HS-5 (cell line): Measurements from ENCODE around the gene GPR3.
A peak's percentile ranks its signal among the peaks of the same experiment; 100 is the strongest.

Source experiments
- DNase-seq: peaks from one replicate; pipeline ENCODE4 v3.0.0-alpha.2; 2012; ENCODE audit warnings: low read depth

Gene GPR3, protein sequence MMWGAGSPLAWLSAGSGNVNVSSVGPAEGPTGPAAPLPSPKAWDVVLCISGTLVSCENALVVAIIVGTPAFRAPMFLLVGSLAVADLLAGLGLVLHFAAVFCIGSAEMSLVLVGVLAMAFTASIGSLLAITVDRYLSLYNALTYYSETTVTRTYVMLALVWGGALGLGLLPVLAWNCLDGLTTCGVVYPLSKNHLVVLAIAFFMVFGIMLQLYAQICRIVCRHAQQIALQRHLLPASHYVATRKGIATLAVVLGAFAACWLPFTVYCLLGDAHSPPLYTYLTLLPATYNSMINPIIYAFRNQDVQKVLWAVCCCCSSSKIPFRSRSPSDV

DNA sequence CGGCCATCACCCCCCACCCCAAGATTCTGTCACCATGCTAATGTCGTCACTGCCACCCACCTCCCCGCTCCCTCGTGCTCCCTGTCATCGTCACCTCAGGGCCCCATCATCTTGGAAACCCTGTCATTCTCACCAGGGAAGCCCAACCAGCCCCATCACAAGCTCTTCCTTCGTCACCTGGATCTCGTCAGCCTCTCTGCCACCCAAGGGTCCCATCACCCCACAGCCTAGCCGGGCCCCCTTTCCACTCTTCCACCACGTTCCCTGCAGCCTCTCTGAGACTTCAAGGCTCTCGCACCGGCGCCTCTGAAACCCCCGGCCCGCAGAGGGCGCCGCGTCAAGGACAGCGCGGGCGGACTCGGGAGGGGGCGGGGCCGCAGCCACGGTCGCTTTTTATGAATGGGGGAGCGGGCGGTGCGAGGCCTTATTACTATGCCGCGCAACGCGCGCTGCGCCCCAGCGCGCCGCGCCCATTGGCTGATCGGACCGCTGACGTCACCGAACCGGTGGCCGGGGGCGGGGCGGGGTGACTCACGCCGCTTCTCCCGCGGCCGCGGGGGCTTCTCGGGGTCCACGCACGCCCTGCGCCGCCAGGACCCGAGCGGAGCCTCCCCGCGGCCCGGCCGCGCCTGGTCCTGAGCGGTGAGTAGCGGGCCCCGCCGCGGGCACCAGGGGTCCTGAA lies at the start of gene GPR3:
GPR3 (plus strand) TSS at position 527 of the 682 bp plus-strand sequence. CDS start 1,177 bp downstream, outside the sequence.
- DNase-seq, result peak; percentile 66

DNA sequence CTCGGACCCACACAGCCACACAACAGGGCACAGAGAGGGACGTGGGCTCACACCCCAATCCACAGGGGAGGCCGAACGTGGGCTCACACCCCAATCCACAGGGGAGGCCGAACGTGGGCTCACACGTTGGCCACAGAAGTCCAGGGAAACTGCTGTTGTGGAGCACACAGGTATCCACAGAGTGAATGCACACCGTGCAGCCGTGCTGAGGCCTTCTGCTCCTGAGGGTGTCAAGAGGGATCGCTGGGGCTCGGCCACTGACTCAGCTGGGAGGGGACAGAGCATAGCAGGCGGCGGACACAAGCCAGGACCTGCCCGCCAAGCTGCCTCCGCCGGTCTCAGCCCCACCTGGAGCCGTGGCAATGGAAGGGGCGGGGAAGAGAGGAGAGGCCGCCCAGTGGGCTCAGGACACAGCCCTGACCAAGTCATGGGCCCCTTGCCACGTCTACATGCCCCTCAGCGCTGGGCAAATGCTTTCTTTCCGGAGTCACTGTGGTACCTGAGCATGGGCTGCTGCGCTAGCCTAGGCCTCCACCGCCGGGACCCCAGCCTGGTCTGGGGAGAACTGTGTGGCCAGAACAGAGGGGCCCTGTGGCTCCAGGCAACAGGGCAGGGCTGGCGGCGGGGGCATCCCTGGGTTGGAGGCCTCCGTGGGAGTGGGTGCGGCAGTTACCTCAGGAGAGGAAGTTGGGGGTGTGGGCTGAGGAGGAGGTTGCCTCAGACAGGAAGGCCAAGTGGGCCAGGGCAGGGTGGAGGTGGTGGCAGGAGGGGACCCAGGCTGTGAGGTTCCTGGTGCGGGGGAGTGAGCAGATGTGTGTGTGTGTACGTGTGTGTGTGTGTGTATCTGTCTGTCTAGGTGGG lies 49.4 kb upstream of the GPR3 start:
- no peak for DNase-seq

DNA sequence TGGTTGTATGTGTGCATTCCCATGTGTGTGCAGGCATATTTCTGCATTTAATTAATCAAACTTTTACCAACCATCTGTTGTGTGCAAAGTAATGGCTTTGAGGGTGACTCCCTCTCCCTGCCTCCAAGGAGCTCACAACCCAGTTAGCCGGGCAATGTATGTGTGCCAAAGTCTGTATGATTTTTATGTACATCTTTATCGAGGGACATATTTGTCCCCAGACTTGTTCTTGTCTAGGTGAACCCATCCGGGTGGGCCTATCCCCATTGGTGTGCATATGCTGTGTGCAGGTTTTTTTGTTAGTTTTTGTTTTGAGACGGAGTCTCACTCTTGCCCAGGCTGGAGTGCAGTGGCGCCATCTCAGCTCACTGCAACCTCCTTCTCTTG lies 48.8 kb upstream of the GPR3 start:
- DNase-seq, result no peak

DNA sequence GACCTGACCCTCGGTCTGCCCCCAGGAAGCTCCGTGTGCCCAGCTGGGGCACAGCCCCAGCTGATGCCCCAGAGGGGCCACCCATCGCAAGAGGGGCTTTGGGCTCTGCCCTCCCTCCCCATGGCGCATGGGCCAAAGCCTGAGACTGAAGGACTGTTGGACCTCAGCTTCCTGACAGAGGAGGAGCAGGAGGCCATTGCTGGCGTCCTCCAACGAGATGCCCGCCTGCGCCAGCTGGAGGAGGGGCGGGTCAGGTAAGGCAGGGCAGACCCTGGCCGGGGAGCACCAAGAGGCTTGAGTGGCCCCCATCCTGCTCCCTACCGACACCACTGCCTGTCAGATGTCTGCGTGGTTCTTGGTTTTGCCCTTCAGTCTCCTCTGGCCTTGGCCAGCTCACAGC lies 47.1 kb upstream of the GPR3 start:
- DNase-seq, result no peak

DNA sequence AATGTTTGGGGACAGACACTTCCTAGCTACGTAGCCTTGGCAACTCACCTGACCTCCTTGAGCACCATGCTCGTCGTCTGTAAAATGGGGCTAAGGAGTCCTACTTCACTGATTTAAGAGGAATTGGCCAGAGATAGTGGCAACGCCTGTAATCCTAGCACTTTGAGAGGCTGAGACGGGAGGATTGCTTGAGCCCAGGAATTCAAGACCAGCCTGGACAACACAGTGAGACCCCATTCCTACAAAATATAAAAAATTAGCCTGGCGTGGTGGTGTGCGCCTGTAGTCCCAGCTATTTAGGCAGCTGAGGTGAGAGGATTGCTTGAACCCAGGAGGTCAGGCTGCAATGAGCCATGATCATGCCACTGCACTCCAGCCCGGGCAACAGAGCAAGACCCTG lies 46.1 kb upstream of the GPR3 start:
- no peak for DNase-seq

DNA sequence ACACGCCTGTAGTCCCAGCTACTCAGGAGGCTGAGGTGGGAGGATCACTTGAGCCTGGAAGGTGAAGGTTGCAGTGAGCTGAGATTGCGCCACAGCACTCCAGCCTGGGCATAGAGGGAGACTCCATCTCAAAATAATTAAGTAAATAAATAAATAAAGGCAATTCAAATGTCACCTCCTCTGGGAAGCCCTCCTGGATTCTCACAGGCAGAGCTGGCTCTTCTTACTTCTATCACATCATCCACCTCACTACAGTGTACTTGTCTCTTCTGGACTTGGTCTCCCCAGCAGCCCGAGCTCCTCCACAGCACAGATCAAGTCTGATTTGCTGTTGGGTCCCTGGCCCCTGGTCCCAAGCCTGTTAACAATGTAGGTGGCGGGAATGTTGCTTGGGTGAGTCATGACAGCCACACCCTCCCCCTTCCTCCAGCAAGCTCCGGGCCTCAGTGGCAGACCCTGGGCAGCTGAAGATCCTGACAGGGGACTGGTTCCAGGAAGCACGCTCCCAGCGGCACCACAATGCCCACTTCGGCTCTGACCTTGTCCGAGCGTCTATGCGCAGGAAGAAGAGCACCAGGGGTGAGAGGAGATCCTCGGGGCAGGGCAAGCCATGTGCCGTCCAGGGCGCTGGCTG lies 45.3 kb upstream of the GPR3 start:
- DNase-seq, result no peak

DNA sequence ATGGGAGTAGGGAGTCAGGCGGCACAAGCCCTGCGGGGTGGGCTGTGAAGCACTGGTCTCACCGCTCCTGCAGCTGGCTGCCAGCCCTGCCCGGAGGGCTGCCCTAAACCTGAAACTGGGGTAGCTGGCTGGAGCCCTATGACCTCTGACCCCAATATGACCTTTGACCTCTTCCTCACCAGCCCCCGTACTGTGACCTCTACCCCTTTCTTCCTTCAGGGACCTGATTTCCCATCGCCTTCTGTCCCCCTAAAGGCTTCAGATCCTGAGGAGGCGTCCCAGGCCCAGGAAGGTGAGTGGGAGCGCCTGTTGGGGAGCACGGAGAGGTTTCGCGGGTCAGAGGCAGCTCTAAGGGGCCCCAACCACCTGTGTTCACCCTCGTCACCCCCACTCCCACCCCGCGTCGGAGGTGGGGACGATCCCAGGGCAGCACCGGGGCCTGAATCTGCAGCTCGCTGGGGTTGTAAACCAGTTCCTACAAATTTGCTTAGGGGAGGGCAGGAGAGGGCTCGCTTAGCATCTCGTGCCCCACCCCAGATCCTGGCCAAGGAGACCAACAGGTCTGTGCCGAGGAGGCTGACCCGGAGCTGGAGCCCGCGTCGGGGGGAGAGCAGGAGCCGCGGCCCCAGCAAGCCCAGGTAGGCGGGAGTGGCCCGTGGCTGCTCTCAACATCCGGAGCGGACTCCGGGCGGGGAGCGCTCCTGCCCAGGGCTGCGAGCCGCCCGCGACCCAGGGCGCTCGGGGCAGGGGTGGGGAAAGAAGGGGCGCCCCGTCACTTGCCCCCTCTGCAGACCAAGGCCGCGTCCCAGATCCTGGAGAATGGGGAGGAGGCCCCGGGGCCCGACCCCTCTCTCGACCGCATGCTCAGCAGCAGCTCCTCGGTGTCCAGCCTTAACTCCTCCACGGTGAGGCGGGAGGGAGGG lies 43.3 kb upstream of the GPR3 start:
- no peak for DNase-seq

DNA sequence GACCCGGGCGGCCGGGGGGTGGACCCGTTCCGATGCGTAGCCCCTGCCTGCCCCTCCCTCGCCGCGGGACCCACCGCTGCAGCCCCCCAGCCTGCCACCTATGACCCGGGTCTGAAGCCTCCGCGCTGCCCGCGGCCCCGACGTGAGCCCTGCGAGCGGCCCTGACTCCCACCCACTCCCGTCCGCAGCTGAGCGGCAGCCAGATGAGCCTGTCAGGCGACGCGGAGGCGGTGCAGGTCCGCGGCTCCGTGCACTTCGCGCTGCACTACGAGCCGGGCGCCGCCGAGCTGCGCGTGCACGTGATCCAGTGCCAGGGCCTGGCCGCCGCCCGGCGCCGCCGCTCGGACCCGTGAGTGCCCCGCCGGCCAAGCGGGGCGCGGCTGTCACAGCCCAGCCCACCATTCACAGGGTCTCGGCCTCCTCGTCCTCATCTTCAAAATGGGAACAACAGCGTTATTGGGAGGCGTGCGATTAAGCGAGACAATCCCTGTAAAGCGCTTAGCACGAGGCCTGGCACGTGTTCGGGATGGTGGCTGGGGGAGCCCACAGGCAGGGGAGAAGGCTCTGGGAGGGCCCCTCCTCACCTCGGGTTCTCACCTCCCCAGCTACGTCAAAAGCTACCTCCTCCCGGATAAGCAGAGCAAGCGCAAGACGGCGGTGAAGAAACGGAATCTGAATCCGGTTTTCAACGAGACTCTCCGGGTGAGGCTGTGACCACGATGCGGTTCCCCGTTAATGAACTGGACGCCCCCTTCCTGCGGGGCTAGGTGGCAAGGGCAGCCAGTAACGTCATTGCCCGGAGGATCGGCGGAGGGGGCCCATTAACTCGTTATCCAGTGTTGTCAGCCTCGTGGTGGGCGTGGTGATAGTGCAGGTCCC lies 42.4 kb upstream of the GPR3 start:
- no peak for DNase-seq

DNA sequence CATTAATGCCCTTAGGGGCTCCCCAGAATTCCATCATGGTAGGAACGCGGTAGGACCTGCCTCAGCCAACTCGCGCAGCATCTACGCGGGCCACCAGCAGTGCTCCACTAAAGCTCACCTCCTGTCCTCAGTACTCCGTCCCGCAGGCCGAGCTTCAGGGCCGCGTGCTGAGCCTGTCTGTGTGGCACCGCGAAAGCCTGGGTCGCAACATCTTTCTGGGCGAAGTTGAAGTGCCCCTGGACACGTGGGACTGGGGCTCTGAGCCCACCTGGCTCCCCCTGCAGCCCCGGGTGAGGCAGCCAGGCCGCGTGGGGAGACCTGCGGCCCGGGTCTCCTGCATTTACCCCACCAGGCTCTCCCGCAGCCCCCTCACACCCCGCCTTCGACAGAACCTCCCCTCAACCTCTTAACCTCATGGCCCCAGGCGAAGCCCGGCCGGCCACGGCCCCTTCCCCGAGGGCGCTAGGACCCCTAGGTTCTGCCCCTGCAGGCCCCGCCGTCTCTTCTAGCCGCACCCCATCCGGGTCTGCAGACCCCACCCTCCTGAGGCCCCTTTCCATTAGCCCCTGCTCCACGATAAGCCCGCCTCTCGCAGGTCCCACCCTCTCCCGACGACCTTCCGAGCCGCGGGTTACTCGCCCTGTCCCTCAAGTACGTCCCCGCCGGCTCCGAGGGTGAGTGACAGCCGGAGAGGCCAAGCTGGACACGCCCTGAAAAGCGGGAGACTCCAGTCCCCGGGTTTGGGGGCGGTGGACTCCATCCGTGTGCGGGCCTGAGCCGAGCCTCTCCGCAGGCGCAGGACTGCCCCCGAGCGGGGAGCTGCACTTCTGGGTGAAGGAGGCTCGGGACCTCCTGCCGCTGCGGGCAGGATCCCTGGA lies 41.5 kb upstream of the GPR3 start:
- DNase-seq, result no peak

DNA sequence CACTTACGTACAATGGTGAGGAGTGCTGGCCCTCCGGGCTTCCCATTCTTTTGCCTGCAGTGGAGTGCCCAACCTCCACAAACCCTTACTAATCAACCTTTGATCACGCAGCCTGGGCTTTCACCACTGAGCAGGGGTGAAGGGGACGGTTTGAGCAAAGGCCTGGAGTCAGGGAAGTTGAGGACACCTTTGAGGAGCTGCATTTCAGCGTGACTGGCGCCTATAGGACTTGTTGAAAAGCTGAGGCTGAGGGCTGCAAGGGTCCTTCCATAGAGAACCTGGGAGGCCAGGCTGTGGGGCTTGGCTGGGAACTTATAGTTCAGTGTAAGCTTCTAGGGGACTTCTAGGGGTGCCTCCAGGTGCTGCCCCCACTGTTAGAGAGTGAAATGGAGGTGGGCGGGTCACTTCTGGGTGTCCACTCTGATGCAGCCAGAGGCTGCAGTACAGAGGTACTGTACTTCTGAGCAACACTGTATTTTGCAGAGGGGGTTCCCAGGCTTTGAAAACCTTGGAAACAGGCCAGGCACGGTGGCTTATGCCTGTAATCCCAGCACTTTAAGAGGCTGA lies 40.8 kb upstream of the GPR3 start:
- no peak for DNase-seq

DNA sequence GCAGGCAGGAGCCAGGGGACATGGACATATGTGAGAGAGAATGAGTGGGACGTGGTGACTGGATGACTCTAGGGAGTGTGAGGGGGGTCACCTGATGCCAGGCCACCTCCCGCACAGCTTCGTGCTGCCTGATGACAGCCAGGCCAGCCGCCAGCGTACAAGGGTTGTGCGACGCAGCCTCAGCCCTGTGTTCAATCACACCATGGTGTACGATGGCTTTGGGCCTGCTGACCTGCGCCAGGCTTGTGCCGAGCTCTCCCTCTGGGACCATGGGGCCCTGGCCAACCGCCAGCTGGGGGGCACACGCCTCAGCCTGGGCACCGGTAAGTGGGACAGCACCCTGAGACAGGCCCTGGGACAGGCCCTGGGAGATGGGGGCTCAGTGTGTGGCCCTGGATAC lies 39.3 kb upstream of the GPR3 start:
- no peak for DNase-seq

DNA sequence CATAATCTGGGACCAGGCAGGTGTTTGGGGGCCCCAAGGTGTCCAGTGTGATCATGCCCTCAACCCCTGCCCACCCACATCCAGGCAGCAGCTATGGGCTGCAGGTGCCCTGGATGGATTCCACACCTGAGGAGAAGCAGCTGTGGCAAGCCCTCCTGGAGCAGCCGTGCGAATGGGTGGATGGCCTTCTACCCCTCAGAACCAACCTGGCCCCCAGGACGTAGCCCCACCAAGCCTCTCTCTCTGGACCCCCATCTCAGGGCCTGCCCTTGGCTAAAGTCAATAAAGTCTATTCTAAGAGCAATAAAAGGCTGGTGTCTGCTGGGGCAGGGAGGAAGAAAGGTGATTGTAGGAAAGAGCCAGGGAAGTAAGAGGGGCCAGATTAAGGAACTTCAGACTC lies 38.8 kb upstream of the GPR3 start:
- DNase-seq, result no peak

DNA sequence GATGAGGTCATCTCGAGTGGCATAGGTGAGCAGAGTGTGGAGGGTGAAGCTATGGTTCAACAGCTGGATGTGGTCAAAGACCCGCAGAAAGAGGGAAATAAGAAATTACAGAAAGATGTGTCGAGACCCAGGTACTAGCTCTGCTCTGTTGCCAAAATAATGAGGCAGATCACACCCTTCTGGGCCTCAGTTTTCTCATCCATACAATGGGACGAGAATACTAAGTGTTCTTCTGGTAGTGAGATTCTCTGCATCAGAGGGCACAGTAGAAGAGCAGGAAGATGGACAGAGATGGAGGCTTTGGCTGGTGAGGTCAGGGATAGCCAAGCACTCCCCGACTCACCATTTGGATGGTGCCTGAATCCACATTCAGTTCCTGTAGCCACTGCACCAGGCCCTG lies 36.7 kb upstream of the GPR3 start:
- DNase-seq, result no peak

DNA sequence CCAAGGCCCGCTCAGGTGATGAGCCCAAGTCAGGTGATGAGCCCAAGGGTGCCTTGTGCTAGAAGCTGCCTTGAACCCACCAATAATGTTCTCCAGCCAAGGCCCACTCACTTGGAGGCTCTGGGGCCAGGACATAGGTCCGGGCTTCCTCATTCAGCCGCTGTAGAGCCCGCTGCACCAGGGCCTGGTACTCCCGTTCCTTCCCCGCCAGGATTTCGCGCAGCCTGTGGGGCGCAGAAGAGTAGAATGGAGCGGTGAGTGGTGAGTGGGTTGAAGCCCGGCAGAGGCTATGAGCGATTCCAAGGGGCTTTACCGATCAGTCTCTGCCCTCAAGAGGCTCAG lies 36.2 kb upstream of the GPR3 start:
- no peak for DNase-seq

DNA sequence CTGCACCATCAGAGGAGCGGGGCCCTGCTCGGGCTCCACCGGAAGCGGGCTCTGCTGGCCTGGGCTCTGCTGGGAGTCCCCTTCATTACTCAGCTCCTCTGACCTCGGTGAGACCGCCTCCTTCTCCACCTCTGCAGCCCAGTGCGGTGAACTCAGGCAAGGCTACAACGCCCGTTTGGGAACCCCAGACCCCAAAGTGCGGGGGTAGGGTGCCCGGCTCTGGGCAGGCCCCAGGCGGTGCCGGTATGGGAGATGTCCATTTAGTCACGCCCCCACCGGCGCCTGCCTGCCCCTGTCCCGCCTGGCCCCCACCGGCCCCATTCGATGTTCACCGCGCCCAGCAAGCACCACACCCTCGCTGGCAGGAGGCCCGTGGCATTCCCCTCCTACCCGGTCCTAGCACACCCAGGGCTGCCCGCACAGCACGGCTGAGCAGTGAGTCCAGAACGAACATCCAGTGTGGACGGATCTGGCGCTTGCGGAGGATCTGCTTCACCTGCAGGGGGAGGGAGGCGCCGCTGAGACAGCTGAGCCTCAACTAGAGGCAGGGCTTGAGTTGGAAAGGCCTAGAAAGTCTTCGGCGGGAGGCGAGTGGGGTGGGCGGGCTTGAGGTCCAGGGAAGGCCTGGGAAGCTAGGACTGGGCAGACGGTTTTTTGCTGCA lies 35.7 kb upstream of the GPR3 start:
- no peak for DNase-seq

DNA sequence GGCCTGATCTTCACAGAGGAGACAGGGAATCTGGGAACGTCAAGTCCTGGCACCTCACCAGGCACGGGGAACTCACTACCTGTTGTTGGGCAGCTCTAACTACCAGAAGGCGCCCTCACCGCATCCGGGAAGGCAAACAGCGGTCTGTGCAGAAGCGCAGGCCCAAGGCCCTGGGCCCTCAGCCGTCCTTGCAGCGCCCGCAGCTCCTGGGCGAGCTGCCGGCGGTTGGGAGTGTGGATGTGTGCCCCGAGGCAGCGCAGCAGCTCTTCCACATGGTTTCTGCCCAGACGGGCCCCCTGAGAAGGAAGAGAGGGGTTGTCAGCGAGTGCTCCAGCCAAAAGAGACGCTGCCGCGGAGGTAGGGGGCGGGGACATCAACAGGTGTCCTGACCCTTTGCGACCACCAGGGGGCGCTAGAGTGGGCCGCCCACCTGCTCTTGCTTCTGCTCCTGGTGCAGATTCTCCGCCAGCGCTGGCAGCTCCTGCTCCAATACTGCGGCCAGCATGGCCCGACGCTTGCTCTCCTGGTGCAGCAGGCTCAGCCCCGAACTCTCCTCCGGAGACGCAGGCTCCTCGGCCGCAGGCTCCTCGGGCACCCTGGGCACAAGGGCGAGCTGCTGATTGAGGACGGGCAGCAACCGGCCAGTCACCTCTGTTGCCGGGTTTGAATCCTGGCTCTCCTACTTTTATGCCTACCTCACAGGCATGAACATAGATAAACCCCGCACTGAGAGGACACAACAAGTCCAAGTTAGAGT lies 35.0 kb upstream of the GPR3 start:
- no peak for DNase-seq

DNA sequence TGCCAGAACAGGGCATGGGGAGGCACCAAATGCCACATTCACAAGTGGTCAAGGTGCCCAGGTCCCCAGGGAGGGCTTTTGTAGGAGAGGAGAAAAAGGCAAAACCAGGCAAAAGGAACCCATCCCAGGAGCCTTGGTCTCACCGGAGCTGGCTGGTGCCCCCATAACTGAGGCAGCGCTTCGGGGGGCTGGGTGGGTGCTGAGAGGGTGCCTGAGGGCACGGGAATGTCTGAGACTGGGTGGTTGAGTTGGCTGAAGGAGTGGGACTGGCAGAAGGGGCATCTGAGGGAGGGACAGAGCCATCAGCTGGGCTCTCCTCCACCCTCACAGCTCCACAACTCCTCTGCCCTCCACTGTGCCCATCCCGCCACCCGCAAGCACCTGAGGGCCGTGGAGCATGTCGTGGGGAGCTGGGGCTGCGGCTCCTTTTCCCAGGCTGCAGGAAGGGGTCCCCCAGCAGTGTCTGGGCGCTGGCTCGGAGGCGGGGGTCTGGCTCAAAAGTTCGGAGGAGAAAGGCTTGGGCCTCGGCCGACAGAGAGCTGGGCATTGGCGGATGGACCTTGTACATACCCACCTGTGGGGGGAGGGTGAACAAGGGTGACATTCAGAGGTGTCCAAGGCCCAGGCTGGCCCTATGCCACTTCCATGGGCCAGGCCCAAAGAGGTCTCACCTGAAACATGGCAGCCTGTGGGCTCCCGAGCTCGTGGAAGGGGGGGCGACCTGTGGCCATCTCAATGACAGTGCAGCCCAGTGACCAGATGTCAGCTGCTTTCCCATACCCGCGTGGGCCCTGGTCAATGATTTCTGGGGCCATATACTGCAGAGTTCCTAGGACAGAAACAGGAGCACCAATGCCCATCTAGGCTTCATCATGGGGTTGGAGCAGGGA lies 34.1 kb upstream of the GPR3 start:
- no peak for DNase-seq
